Activated CD4-positive, alpha-beta T cell treated with anti-CD3 and anti-CD28 coated beads, Interleukin-2, amount 50 U/mL, for 16 hours (primary cell): ENCODE data around the gene SORD.
"Not testable (repeated sequence)": the region's sequence is repeated elsewhere in the genome, so short reads cannot be mapped to it uniquely, and the experiment has no call there.

ENCODE experiments used
- DNase-seq: peaks from one replicate; pipeline ENCODE4 v3.0.0-alpha.2; 2020

The SORD gene

GRCh38 chr15:45069942-45070360 lies 47.0 kb downstream of the SORD start:
- DNase-seq, result not testable (repeated sequence)

GRCh38 chr15:45073602-45074001 lies 50.6 kb downstream of the SORD start:
- DNase-seq, result not testable (repeated sequence)

GRCh38 chr15:45075440-45076320 lies 52.7 kb downstream of the SORD start:
- not testable (repeated sequence) for DNase-seq

GRCh38 chr15:45077391-45077790 lies 54.4 kb downstream of the SORD start:
- not testable (repeated sequence) for DNase-seq

- DNase-seq, result not testable (repeated sequence)
Measured at GRCh38 chr15:45079201-45079600, 56.2 kb downstream of the SORD start.

- not testable (repeated sequence) for DNase-seq
Measured at GRCh38 chr15:45079628-45080246, 56.7 kb downstream of the SORD start.

DNA sequence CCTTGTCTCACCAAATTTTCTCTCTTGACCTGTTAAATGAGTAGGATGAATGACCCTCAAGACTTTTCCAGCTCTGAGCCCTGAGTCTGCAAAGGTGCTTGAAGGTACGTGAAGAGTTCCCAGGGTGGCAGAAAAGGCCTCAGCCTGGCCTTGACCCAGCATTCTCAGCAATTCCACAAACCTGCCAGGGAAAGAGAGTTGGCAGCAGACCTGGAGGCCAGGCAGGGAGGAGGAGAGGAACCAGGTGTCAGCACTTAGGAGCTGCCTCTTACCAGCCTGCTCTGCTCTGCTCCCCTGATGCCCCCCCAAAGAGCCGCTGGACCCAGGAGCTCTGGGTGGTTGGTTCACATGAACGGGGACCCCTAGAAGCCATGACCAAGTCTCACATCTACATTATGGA lies 57.6 kb downstream of the SORD start:
- not testable (repeated sequence) for DNase-seq

- not testable (repeated sequence) for DNase-seq
Measured at GRCh38 chr15:45082412-45082811, 59.4 kb downstream of the SORD start.

DNA sequence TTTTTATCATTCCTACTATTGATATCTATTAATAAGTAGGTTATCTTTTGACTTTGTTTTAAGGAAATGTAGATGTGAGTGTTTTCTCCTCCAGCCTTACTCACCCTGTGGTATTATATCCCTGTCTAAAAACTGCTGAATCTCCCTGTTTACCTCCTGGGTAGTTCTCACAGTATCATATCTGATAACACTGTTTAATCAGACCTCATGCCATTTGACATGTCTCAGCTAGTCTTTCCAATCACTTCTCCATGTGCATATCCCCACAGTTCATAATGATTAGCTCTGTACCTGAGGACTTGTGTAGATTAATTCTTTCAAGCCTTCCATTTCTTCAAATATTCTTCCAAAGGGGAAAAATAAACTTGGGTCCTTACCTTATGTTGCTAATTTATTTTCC lies 60.2 kb downstream of the SORD start:
- DNase-seq, result no peak

- no peak for DNase-seq
Measured at GRCh38 chr15:45084163-45084562, 61.2 kb downstream of the SORD start.

DNA sequence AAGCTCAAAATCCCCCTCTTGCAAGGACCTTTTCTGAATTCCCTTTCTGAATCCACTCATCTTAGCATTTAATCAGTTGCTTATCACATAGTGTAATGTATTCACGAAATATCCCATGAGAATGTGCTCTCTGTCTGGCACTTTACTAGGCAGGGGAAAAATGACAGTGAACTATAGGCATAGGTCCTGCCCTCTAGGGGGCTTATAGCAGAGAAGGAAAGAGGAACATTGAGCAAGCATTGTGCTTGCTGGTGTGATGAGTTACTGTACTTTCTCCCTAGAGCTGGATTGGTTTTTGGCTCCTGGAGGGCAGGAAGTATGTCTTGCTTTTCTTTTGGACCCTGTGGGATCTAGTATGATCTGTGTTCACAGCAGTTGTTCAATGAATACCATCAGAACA lies 64.5 kb downstream of the SORD start:
- no peak for DNase-seq

DNA sequence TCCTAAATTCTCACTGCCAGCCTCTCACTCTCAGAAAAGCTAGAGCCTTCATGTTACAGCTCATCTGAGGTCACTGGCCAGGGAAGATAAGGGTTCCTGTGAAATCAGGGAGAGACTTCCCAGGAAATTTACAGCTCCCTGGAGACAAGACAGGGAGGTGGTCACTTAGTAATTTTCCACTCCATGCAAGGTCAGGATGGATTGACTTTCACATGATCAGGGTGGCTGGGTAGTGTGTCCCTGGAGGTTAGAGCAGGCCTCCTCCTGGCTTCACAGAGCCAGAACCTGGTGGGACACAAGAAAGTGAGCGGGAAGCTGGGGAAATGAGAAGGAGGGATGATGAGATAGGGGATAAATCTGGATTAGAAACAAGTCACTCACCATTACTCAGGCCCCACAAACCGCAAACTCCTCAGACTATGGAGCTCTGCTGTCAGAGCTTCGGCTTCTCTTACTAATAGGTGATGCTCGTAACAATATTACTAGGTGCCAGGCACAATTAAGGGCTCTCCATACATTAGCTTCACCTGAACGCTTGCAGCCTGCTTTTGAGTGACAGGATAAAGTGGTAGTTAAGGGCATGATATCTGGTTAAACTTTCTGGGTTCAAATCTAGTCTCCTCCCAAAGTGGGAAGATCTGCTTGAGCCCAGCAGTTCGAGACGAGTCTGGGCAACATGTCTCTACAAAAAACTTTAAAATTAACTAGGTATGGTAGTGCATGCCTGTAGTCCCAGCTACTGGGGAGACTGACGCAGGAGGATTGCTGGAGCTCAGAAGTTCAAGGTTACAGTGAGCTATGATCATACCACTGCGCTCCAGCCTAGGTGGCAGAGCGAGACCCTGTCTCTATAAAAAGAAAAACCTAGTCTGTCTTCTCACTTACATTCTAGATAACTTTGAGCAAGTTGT lies 66.1 kb downstream of the SORD start:
- DNase-seq, result no peak

DNA sequence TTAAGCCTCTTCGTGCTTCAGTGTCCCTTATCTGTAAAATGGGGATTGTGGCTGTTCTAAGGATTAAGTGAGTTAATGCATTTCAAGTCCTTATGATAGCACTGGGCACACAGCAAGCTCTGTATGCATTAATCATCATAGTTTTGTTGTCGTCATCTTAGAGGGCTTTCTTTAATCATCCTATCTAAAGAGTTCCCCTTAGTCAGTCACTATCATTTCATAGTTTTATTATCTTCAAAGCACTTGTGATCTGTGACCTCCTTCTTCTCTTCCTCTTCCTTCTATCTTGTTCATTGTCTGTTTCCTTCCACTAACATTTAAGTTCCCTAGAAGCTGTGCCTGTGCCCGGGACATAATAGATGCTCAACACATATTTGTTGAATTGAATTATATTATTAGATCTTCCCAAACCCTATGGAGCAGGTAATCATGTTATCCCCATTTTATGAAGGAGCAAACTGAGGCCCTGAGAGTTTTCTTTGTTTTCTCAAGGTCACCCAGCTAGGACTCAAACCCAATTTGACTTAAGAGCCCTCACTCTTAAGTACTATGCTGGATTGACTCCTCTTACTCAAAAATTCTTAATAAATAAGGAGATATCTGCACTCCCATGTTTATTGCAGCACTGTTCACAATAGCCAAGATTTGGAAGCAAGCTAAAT lies 66.8 kb downstream of the SORD start:
- no peak for DNase-seq

- DNase-seq, result no peak
Measured at GRCh38 chr15:45091161-45091560, 68.2 kb downstream of the SORD start.

DNA sequence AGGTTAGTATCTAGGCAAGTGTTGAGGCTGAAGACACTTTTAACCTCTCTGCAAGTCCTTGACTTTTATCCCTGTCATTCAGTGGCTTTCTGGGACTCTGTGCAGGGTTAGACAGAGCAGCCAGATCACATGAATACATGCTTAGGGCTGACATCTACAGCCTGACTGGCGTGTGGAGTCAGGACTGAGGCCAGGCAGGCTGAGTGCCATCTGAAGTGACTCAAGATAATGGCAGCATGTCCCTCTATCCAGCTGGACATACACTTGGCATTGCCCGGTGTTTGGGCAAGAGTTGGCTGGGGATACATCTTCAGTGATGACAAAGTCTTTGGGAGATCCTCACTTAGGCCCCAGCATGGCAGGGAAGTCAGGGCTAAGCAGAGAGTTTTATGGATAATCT lies 68.6 kb downstream of the SORD start:
- no peak for DNase-seq

- no peak for DNase-seq
Measured at GRCh38 chr15:45093013-45093412, 70.0 kb downstream of the SORD start.

DNA sequence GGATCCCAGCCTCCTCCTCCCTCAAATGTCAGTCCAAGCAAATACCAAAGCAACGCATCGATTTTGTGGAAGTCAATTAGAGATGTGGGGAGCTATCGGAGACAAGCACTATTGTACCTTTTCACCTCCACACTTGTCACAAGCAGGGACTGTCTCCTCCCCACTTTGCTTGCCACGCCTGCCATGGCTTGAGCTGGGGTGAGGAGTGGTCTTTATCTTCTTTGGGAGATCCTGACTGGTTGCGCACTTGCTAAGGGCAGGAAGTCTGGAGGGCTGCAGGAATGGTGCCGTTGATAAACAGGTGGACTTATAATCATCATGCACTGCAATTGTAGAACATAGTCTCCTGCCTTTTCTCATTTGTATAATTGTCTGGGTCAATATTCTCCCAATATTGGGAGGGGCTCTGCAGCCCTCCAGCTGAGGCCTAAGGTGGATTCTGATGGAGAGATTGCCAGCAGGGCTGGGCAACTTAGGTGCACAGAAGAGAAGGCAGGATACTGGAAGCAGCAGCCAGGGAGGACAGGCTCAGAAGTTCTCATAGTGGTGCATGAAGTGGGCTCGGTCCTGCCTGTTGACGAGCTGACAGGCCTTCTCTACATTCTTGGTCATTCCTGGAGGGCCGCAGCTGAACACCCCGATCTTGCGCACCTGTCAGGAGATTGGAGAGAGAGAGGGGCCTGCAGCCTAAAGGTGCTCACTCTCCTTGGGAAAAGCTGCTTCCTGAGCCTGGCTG lies 70.8 kb downstream of the SORD start:
- DNase-seq, result no peak

DNA sequence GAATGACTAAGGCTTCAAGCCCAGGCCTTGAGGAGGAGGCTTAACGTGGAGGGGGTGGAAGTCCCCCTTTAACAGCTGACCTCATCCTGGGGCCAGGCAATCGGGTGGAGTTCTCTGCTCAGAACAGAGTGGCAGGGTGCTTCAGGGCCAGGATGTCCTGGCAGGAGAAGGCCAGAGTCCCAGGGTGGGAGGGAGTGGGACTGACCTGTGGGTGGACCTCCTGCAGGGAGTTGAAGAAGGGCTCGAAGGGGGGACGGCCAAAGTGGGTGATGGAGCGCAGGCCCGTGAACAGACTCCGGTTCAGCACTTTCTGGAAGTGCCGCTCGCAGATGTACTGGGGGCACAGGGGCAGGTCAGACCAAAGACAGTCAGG lies 71.3 kb downstream of the SORD start:
- DNase-seq, result no peak

DNA sequence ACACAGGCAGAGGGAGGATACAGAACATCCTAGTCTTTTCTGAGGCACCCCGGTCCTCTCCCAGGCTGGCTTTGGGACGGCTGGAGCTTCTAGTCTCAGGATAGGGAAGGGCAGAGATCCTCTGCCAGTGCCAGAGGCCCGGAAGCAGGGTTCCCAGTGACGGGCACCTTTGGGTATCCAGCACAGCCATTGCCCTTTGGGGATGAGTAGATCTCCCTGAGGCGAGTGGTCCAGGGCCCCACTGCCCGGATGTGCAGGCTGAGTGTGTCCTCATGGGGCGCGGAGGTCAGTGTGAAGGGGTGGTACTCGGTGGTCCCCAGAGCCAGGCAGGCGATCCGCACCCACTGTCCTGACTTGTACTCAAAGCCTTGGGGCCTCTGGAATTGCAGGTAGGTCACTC lies 72.7 kb downstream of the SORD start:
- no peak for DNase-seq

DNA sequence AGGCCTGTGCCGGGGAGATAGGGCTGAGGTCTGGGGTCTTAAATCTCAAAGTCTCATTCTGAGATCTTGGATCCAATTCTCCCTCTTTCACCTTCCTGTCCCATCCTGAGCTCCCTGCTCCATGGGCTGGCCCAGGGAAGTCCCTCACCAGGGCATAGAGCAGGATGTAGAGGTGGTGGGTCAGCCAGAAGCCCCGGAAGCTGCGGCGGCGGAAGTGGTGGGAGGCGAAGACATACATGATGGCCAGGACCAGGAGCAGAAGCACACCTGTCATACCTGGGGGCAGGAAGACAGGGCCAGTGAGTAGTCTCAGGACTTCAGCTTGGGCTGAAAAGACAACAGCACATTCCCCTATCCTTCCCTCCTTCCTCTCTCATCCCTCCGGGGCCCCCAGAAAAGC lies 74.5 kb downstream of the SORD start:
- DNase-seq, result no peak

DNA sequence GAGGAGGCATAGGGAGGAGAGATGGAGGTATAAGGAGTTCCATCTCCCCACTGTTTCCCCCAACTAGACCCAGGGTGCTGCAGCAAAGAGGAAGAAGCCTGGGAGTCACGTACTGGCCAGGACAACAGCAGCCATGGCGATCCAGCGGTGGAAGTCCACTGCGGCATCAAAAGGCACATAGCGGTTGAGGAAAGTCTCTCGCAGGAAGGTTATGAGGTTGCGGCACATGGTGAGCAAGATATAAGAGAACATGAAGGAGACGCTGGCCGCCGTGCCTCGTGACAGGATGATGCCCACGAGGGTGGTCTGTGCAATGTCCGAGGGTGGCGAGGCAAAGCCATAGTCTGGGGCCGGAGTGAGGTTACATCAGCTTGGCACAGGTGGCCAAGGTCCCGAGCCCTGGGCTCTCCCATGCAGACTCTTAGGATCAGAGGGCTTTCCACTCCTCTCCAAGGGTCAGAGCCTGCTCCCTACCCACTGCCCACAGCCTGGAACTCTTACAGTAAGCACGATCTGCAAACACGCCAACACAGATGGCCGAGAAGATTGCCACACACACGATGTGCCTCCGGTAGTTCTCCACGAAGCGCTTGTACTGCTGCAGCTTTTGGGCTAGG lies 76.7 kb downstream of the SORD start:
- no peak for DNase-seq
